Measurements from ENCODE around the gene PID1. TPM values are rescaled to one million over a fixed set of nuclear protein-coding genes. Genes with fewer than 3 reads are reported as not detected.
A peak's percentile ranks its signal among the peaks of the same experiment; 100 is the strongest.

Gene PID1
- total RNA-seq, 2 donors from 2014 or later: 66.2 to 109 TPM

- ATAC-seq (ENCODE audit: insufficient number of reproducible peaks, low FRiP score, low read depth) (no peak), DNase-seq (ENCODE audit: low spot score) (no peak)
- no peak for TF ChIP-seq CTCF (IDR thresholded peaks at IDR 0.05)
- Histone ChIP-seq H3K4me3 (no peak overlapping the region), H3K27me3 (replicated peaks; ENCODE audit: insufficient read depth) (no peaks in the 10 kb centered on the region), H3K9me3 (no peaks in the 10 kb centered on the region), H3K27ac (peak overlapping the region; percentile 1 to 19), H3K4me1 (ENCODE audit: control insufficient read depth in 1 of 2, low read depth in 2 of 2) (peaks cover 42 to 97% of the 10 kb centered on the region in 2 donors), H3K36me3 (no peaks in the 10 kb centered on the region)
These were observed 109.1 kb downstream of the PID1 start for GRCh38 chr2:229162015-229162414.

- Histone ChIP-seq H3K9me3 (no peaks in the 10 kb centered on the region), H3K27me3 (replicated peaks; ENCODE audit: insufficient read depth) (no peaks in the 10 kb centered on the region), H3K36me3 (no peaks in the 10 kb centered on the region), H3K4me3 (no peak overlapping the region), H3K27ac (peak overlapping the region; percentile 19 to 76), H3K4me1 (ENCODE audit: control insufficient read depth in 1 of 2, low read depth in 2 of 2) (peaks cover 44 to 97% of the 10 kb centered on the region in 2 donors)
- TF ChIP-seq CTCF (IDR thresholded peaks at IDR 0.05): no peak
- ATAC-seq (ENCODE audit: insufficient number of reproducible peaks, low FRiP score, low read depth) (no peak), DNase-seq (ENCODE audit: low spot score) (no peak)
These were observed 110.1 kb downstream of the PID1 start for GRCh38 chr2:229160984-229161383.

- no peak for DNase-seq (ENCODE audit: low spot score)
- H3K9me3 ChIP-seq: no peaks in the 10 kb centered on the region
- H3K27me3 ChIP-seq (replicated peaks; ENCODE audit: insufficient read depth): no peaks in the 10 kb centered on the region
- peak overlapping the region; percentile 76 to 82 for H3K27ac ChIP-seq
- peak overlapping the region; percentile 41 for H3K4me3 ChIP-seq
- peaks cover 6% of the 10 kb centered on the region for H3K36me3 ChIP-seq
- peaks cover 44 to 96% of the 10 kb centered on the region in 2 donors for H3K4me1 ChIP-seq (ENCODE audit: control insufficient read depth in 1 of 2, low read depth in 2 of 2)
- no peak for TF ChIP-seq CTCF (IDR thresholded peaks at IDR 0.05)
- ATAC-seq (ENCODE audit: insufficient number of reproducible peaks, low FRiP score, low read depth): no peak
These were observed 110.9 kb downstream of the PID1 start for GRCh38 chr2:229160180-229160579.

DNA sequence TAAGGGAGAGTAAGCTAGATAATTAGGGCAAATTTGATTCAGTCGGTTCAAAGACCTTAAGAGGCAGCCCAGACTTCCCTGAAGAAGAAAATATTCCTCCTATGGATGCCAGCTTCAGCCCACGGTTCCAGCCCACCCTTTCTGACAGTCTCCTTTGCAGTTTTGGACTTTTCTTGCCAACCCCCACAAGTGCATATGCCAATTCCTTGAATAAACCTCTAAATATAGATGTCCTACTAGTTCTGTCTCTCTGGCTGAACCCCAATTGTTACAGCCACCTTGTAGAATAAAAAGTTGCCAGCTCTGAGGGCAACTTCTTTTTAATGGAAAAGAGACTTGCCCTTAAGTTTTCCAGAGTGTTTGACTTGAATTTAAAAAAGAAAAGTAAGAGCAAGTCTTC, 111.7 kb downstream of the PID1 start:
- peaks cover 9% of the 10 kb centered on the region for H3K36me3 ChIP-seq
- TF ChIP-seq CTCF (IDR thresholded peaks at IDR 0.05): no peak
- peak overlapping the region; percentile 41 for H3K4me3 ChIP-seq
- no peak for DNase-seq (ENCODE audit: low spot score)
- no peaks in the 10 kb centered on the region for H3K27me3 ChIP-seq (replicated peaks; ENCODE audit: insufficient read depth)
- no peaks in the 10 kb centered on the region for H3K9me3 ChIP-seq
- H3K27ac ChIP-seq: peak overlapping the region; percentile 76 to 82
- peaks cover 42 to 92% of the 10 kb centered on the region in 2 donors for H3K4me1 ChIP-seq (ENCODE audit: control insufficient read depth in 1 of 2, low read depth in 2 of 2)
- ATAC-seq (ENCODE audit: insufficient number of reproducible peaks, low FRiP score, low read depth): peak; percentile 75

- Histone ChIP-seq H3K4me1 (ENCODE audit: control insufficient read depth in 1 of 2, low read depth in 2 of 2) (peaks cover 11 to 64% of the 10 kb centered on the region in 2 donors), H3K27me3 (replicated peaks; ENCODE audit: insufficient read depth) (no peaks in the 10 kb centered on the region), H3K4me3 (no peak overlapping the region), H3K27ac (no peak overlapping the region), H3K36me3 (peaks cover 9% of the 10 kb centered on the region), H3K9me3 (no peaks in the 10 kb centered on the region)
- DNase-seq (ENCODE audit: low spot score) (no peak), ATAC-seq (ENCODE audit: insufficient number of reproducible peaks, low FRiP score, low read depth) (no peak)
- TF ChIP-seq CTCF (IDR thresholded peaks at IDR 0.05): no peak
These were observed 116.7 kb downstream of the PID1 start for GRCh38 chr2:229154381-229154780.

Measured in thoracic aorta (tissue), 2 donors.